Nasal cavity respiratory epithelium epithelial cell of viscerocranial mucosa (primary cell): Measurements from ENCODE around the gene SLC9B1. TPM values are rescaled to one million over a fixed set of nuclear protein-coding genes. Genes with fewer than 3 reads are reported as not detected.

Experiments
- total RNA-seq: library from RNA; depleted of rRNA; stranded (reverse); fragments of >200 nt; gene quantifications from 2 replicates; pipeline ENCODE4 v1.2.3, GENCODE V29; 2014

The SLC9B1 gene
- total RNA-seq, result 0.14 and 1.4 TPM in 2 replicates

GRCh38 chr4:103019308-103020124 is at the start of gene SLC9B1:
Gene SLC9B1 (minus strand): TSS chr4:103019705. CDS start chr4:102991711, 27,994 bp downstream.

GRCh38 chr4:102868781-102869568 is 150.5 kb downstream of the SLC9B1 start, which contains the start of gene CISD2:
Gene CISD2 (plus strand): TSS chr4:102868992. CDS start chr4:102869085, 93 bp downstream.

Other genes starting within 250 kb of the SLC9B1 start
- 267 and 317 TPM in 2 replicates for gene UBE2D3, start 192.2 kb downstream of the SLC9B1 start, total RNA-seq
- 32.5 and 40.0 TPM in 2 replicates for gene CISD2, start 150.7 kb downstream of the SLC9B1 start, total RNA-seq
- 10.8 and 13.0 TPM in 2 replicates for gene SLC9B2, start 57.1 kb upstream of the SLC9B1 start, total RNA-seq
- gene BDH2, start 80.1 kb upstream of the SLC9B1 start, total RNA-seq, result 13.3 and 23.9 TPM in 2 replicates
- 0.85 and 1.0 TPM in 2 replicates for gene CENPE, start 178.6 kb upstream of the SLC9B1 start, total RNA-seq